GM12891 (cell line): ENCODE measurements around the gene MYBPHL.

Source experiments
- DNase-seq: peaks from one replicate; pipeline ENCODE4 v3.0.0; 2011; ENCODE audit warnings: low spot score; ENCODE audit not compliant: insufficient read length
- FAIRE-seq: peaks from 2 replicates; lab custom pipeline; 2011; peaks lifted over from hg19 to GRCh38; lab: Jason Lieb, UNC
- PAX5 ChIP-seq: IDR thresholded peaks from 2 replicates; pipeline ENCODE4 v1.6.1; 2011; ENCODE audit warnings: low read length, moderate library complexity, mild to moderate bottlenecking; ENCODE audit not compliant: insufficient read depth, severe bottlenecking
- POLR2A ChIP-seq: IDR thresholded peaks from 2 replicates; pipeline ENCODE4 v1.6.1; 2011; ENCODE audit warnings: low read depth, low read length, control low read depth
- POLR2AphosphoS5 ChIP-seq: IDR thresholded peaks from 2 replicates; pipeline ENCODE4 v1.6.1; 2011; ENCODE audit warnings: low read depth, low read length, control low read depth
- POU2F2 ChIP-seq: IDR thresholded peaks from 2 replicates; pipeline ENCODE4 v1.6.1; 2011; ENCODE audit warnings: low read depth, mild to moderate bottlenecking, control low read depth, low read length, moderate library complexity
- SPI1 ChIP-seq: IDR thresholded peaks from 2 replicates; pipeline ENCODE4 v1.6.1; 2011; ENCODE audit warnings: low read depth, low read length, control low read depth
- TAF1 ChIP-seq: IDR thresholded peaks from 2 replicates; pipeline ENCODE4 v1.6.1; 2011; ENCODE audit warnings: low read depth, low read length, control low read depth

MYBPHL gene

GRCh38 chr1:109335091-109335490, 28.3 kb upstream of the MYBPHL start:
- FAIRE-seq: no peak
- no peak for DNase-seq
- TF ChIP-seq POLR2A (no peak), PAX5 (no peak), SPI1 (no peak), POU2F2 (no peak), POLR2AphosphoS5 (no peak), TAF1 (no peak)

GRCh38 chr1:109331113-109331512, 24.3 kb upstream of the MYBPHL start:
- FAIRE-seq (no peak), DNase-seq (no peak)
- TF ChIP-seq POU2F2: no peak
- no peak for TF ChIP-seq POLR2AphosphoS5
- TF ChIP-seq SPI1: no peak
- no peak for TF ChIP-seq POLR2A
- no peak for TF ChIP-seq TAF1
- no peak for TF ChIP-seq PAX5

DNA sequence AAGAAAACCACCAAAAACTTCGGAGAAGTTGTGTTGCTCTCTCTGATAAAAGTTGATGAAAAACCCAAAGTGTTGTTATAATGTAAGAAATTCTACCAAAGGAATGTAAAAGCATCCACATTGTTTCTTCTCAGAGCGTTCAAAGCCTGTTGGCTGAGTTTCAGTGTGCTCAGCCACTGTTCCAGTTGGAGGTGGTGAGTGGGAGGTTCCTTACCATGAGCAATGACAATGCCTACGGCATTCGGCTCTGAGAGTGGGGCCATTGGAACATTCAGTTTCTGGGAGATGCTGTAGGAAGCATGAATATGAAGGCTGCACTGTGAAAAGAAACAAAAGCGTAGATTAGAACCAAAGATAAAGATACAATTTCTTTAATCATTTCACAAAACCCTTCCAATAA, 20.5 kb upstream of the MYBPHL start:
- no peak for TF ChIP-seq POLR2A
- TF ChIP-seq PAX5: no peak
- TF ChIP-seq POLR2AphosphoS5: no peak
- no peak for TF ChIP-seq SPI1
- no peak for TF ChIP-seq TAF1
- TF ChIP-seq POU2F2: no peak
- no peak for FAIRE-seq
- DNase-seq: no peak

- TF ChIP-seq POLR2A: no peak
- TF ChIP-seq PAX5: no peak
- no peak for TF ChIP-seq SPI1
- TF ChIP-seq TAF1: no peak
- TF ChIP-seq POLR2AphosphoS5: no peak
- no peak for TF ChIP-seq POU2F2
- DNase-seq (no peak), FAIRE-seq (no peak)
These were observed 16.2 kb upstream of the MYBPHL start for GRCh38 chr1:109322974-109323373.

- FAIRE-seq (no peak), DNase-seq (no peak)
- TF ChIP-seq POU2F2 (no peak), POLR2AphosphoS5 (no peak), SPI1 (no peak), PAX5 (no peak), TAF1 (no peak), POLR2A (no peak)
These were observed 12.3 kb upstream of the MYBPHL start for GRCh38 chr1:109319114-109319513.

DNA sequence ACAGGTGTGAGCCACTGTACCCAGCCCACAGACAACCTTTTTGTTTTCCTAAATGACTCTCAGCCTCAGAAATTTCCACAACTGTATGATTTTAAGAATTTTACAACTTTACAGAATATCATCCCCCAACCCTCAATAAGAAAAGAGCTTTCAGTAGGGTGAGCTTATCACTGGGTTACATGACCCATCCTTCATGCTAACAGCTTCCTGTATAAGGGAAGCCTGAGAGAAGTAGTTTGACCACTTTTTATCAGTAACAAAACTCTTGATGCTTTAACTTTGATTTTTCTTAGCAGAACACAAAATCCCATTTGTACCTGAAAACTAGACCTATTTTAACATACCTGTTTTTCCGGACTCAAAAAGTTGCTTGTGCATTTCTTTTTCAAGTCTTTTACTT, 9.7 kb upstream of the MYBPHL start:
- DNase-seq (no peak), FAIRE-seq (no peak)
- TF ChIP-seq POLR2AphosphoS5: no peak
- TF ChIP-seq POLR2A: no peak
- TF ChIP-seq TAF1: no peak
- no peak for TF ChIP-seq POU2F2
- TF ChIP-seq SPI1: no peak
- no peak for TF ChIP-seq PAX5

DNA sequence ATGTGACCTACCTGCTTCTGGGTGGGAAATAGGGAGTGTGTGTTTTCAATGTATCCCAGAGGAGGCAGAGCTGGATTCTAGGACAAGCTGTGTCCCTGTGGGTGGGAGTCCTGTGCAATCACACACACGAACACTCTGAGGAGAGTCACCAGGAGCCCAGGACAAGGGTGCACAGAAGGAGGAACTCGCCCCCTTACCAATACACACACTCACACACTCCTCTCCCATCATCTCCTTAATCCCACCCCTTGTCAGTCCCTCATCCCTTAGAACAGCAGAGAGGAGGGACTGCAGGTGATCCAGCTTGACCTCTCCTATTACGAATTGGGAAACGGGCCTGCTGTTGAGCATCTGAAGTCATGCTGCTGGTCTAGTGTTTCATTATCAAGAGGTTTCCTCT, 8.5 kb upstream of the MYBPHL start:
- FAIRE-seq (no peak), DNase-seq (no peak)
- no peak for TF ChIP-seq POLR2AphosphoS5
- TF ChIP-seq POU2F2: no peak
- no peak for TF ChIP-seq SPI1
- no peak for TF ChIP-seq PAX5
- no peak for TF ChIP-seq POLR2A
- no peak for TF ChIP-seq TAF1

GRCh38 chr1:109314795-109315194, 8.0 kb upstream of the MYBPHL start:
- DNase-seq (no peak), FAIRE-seq (no peak)
- no peak for TF ChIP-seq TAF1
- no peak for TF ChIP-seq POLR2A
- no peak for TF ChIP-seq PAX5
- TF ChIP-seq SPI1: no peak
- TF ChIP-seq POU2F2: no peak
- no peak for TF ChIP-seq POLR2AphosphoS5

GRCh38 chr1:109312978-109313775, 6.4 kb upstream of the MYBPHL start:
- TF ChIP-seq POLR2AphosphoS5 (no peak), POU2F2 (no peak), PAX5 (no peak), SPI1 (no peak), TAF1 (no peak), POLR2A (no peak)
- DNase-seq: no peak
- no peak for FAIRE-seq

DNA sequence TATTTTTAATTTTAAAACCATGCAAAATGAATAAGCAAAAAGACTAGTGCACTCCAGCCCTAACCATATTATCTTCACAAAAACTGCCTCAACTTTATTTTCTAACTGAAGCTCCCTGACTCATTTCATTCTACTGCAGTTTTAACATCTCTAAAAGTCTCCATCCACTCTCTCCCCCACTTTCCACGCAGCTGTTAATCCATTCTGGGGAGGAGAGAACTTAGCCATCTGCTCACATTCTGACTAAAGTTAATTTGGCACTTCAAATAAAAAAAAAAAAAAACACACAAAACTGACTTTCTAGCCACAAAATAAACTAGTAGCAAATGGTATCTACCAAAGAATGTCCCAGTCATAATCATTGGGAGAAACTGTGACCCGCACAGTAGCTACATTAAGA, 5.4 kb upstream of the MYBPHL start:
- TF ChIP-seq SPI1 (no peak), POLR2AphosphoS5 (no peak), PAX5 (no peak), POU2F2 (no peak), TAF1 (no peak), POLR2A (no peak)
- DNase-seq (no peak), FAIRE-seq (no peak)
